CD14-positive monocyte (primary cell): Measurements from ENCODE around the gene INTS12. TPM values are rescaled to one million over a fixed set of nuclear protein-coding genes. Genes with fewer than 3 reads are reported as not detected.

Source experiments
- DNase-seq, 3 donors: peaks; one replicate each; pipeline ENCODE4 v3.0.0-alpha.2; 2011 to 2022
- H2AFZ ChIP-seq: 2 replicates; pipeline ENCODE4 v1.6.0; 2012; ENCODE audit warnings: mild to moderate bottlenecking, low read depth, low read length, inconsistent platforms; ENCODE audit not compliant: insufficient read depth, poor library complexity, severe bottlenecking
- H3K27ac ChIP-seq, 2 donors: 1 replicate in 1 of 2; 2 replicates in 1 of 2; pipeline ENCODE4 v1.5.1; 2012 to 2013; ENCODE audit warnings: low read length in 2 of 2, control low read depth in 1 of 2, inconsistent platforms in 1 of 2, low read depth in 1 of 2, mild to moderate bottlenecking in 1 of 2
- H3K27me3 ChIP-seq, 2 donors: one replicate each; pipeline versions ENCODE4 v1.6.0 to v1.6.1; 2011 to 2013; ENCODE audit warnings: low read length in 2 of 2; ENCODE audit not compliant: control insufficient read depth in 2 of 2, insufficient read depth in 2 of 2
- H3K36me3 ChIP-seq, 2 donors: replicated peaks in 1 of 2; 1 replicate in 1 of 2; 2 replicates in 1 of 2; pipeline versions ENCODE4 v1.5.1 to v1.6.1; 2012 to 2013; ENCODE audit warnings: low read length in 2 of 2, control low read depth in 1 of 2, inconsistent platforms in 1 of 2, mild to moderate bottlenecking in 1 of 2; ENCODE audit not compliant: insufficient read depth in 2 of 2, control insufficient read depth in 1 of 2
- H3K4me1 ChIP-seq, 2 donors: 1 replicate in 1 of 2; 2 replicates in 1 of 2; pipeline versions ENCODE4 v1.5.1 to v1.6.1; 2012 to 2013; ENCODE audit warnings: low read length in 2 of 2, control low read depth in 1 of 2, inconsistent platforms in 1 of 2, mild to moderate bottlenecking in 1 of 2, moderate library complexity in 1 of 2; ENCODE audit not compliant: insufficient read depth in 2 of 2, control insufficient read depth in 1 of 2
- H3K4me2 ChIP-seq: replicated peaks from 2 replicates; pipeline ENCODE3; 2012; ENCODE audit warnings: low read length, moderate library complexity, mild to moderate bottlenecking; ENCODE audit not compliant: poor library complexity, severe bottlenecking; ENCODE audit errors: extremely low read depth
- H3K4me3 ChIP-seq, 3 experiments: fragments of 200-600 bp in 1 of 3; sonication (generic) in 1 of 3; replicated peaks in 1 of 3; 1 replicate in 2 of 3; 2 replicates in 1 of 3; pipeline ENCODE4 v1.5.1; 2011 to 2013; ENCODE audit warnings: low read length in 3 of 3, mild to moderate bottlenecking in 3 of 3, control low read depth in 2 of 3, low read depth in 2 of 3, inconsistent platforms in 1 of 3, moderate library complexity in 1 of 3
- H3K79me2 ChIP-seq: 2 replicates; pipeline ENCODE4 v1.6.0; 2012; ENCODE audit warnings: mild to moderate bottlenecking, control low read depth, inconsistent platforms, low read length, moderate library complexity; ENCODE audit not compliant: insufficient read depth
- H3K9ac ChIP-seq: 2 replicates; pipeline ENCODE4 v1.6.0; 2017; ENCODE audit warnings: low read length, mild to moderate bottlenecking; ENCODE audit not compliant: insufficient read depth, poor library complexity, severe bottlenecking
- H3K9me3 ChIP-seq, 2 donors: replicated peaks in 1 of 2; 1 replicate in 1 of 2; 2 replicates in 1 of 2; pipeline versions ENCODE4 v1.5.1 to v1.6.1; 2012 to 2013; ENCODE audit warnings: low read length in 2 of 2, control low read depth in 1 of 2; ENCODE audit not compliant: control insufficient read depth in 1 of 2, insufficient read depth in 1 of 2
- H4K20me1 ChIP-seq: 2 replicates; pipeline ENCODE4 v1.6.0; 2012; ENCODE audit warnings: mild to moderate bottlenecking, low read length, control low read depth, moderate library complexity; ENCODE audit not compliant: insufficient read depth
- H3K27ac Mint-ChIP-seq, 7 donors: one replicate each; pipeline ENCODE4 v1.8.0; 2020; ENCODE audit warnings: mild to moderate bottlenecking in 7 of 7, mixed read lengths in 7 of 7, moderate library complexity in 6 of 7, inconsistent platforms in 2 of 7
- H3K27me3 Mint-ChIP-seq, 3 donors: one replicate each; pipeline ENCODE4 v1.8.0; 2021 to 2022; ENCODE audit warnings: low read depth in 3 of 3, mild to moderate bottlenecking in 3 of 3, mixed read lengths in 3 of 3, moderate library complexity in 3 of 3, inconsistent platforms in 1 of 3
- H3K36me3 Mint-ChIP-seq, 2 donors: one replicate each; pipeline ENCODE4 v1.8.0; 2020; ENCODE audit warnings: mixed read lengths in 2 of 2, inconsistent platforms in 1 of 2, mild to moderate bottlenecking in 1 of 2
- H3K4me1 Mint-ChIP-seq: one replicate; pipeline ENCODE4 v1.8.0; 2020; ENCODE audit warnings: mild to moderate bottlenecking, mixed read lengths
- H3K4me3 Mint-ChIP-seq, 2 donors: one replicate each; pipeline ENCODE4 v1.8.0; 2020; ENCODE audit warnings: mild to moderate bottlenecking in 2 of 2, mixed read lengths in 2 of 2, moderate library complexity in 1 of 2
- H3K9me3 Mint-ChIP-seq, 7 donors: one replicate each; pipeline ENCODE4 v1.8.0; 2020 to 2022; ENCODE audit warnings: mixed read lengths in 7 of 7, mild to moderate bottlenecking in 6 of 7, moderate library complexity in 6 of 7, inconsistent platforms in 2 of 7
- CTCF ChIP-seq: fragments of 200-600 bp; IDR thresholded peaks from one replicate; pipeline ENCODE4 v1.8.0; 2022; ENCODE audit warnings: antibody characterized with exemption, mild to moderate bottlenecking
- WGBS: methylation state at CpG from one replicate; pipeline ENCODE4 v1.1.5; 2013; ENCODE audit warnings: missing lambda C conversion rate; ENCODE audit not compliant: insufficient coverage; 5-methylcytosine and 5-hydroxymethylcytosine counted together
- intact Hi-C, 2 donors: fragments of 100-400 bp; cut with micrococcal nuclease; formaldehyde crosslinking; loops; one replicate each; pipeline versions ENCODE4 v1.15.0 to v1.15.1; 2023
- polyA plus RNA-seq, 3 donors: library from polyadenylated mRNA; depleted of rRNA in 1 of 3; unstranded in 2 of 3; stranded (reverse) in 1 of 3; fragments of 300-500 nt in 2 of 3; fragments of >200 nt in 1 of 3; fragmentation: Illumina TruSeq in 2 of 3; gene quantifications; 1 replicate in 2 of 3; 2 replicates in 1 of 3; pipeline ENCODE4 v1.2.3, GENCODE V29; 2012 to 2021

Gene INTS12
- polyA plus RNA-seq, 3 donors, result 12.0 to 22.9 (median 18.1) TPM

GRCh38 chr4:105671301-105671700 lies 37.2 kb downstream of the INTS12 start:
- Histone ChIP-seq H3K4me2 (no peak overlapping the region), H3K27ac (no peak overlapping the region), H3K4me3 (no peak overlapping the region), H3K4me1 (no peaks in the 10 kb centered on the region), H3K9ac (no peak overlapping the region), H2AFZ (no peak overlapping the region), H3K79me2 (no peaks in the 10 kb centered on the region), H3K27me3 (no peaks in the 10 kb centered on the region), H3K9me3 (no peaks in the 10 kb centered on the region), H3K36me3 (no peaks in the 10 kb centered on the region), H4K20me1 (no peaks in the 10 kb centered on the region)
- DNase-seq, result no peak
- intact Hi-C loops, result no loop called here
- H3K27ac Mint-ChIP-seq, result no peak overlapping the region
- H3K4me1 Mint-ChIP-seq, result no peaks in the 10 kb centered on the region
- WGBS, result no CpG with 5 or more reads among the region's 2 CpGs
- no peak for TF ChIP-seq CTCF
- H3K36me3 Mint-ChIP-seq, result no peaks in the 10 kb centered on the region
- no peak overlapping the region for H3K4me3 Mint-ChIP-seq
- no peaks in the 10 kb centered on the region for H3K9me3 Mint-ChIP-seq
- H3K27me3 Mint-ChIP-seq, result peaks cover 0 to 3% (median 1%) of the 10 kb centered on the region in 3 donors

- H3K27ac Mint-ChIP-seq, result no peak overlapping the region
- H3K4me1 Mint-ChIP-seq, result no peaks in the 10 kb centered on the region
- no peaks in the 10 kb centered on the region for H3K9me3 Mint-ChIP-seq
- peaks cover 0 to 3% (median 1%) of the 10 kb centered on the region in 3 donors for H3K27me3 Mint-ChIP-seq
- Histone ChIP-seq H2AFZ (no peak overlapping the region), H3K9me3 (no peaks in the 10 kb centered on the region), H4K20me1 (no peaks in the 10 kb centered on the region), H3K27ac (no peak overlapping the region), H3K79me2 (no peaks in the 10 kb centered on the region), H3K4me1 (no peaks in the 10 kb centered on the region), H3K4me3 (no peak overlapping the region), H3K36me3 (no peaks in the 10 kb centered on the region), H3K9ac (no peak overlapping the region), H3K27me3 (no peaks in the 10 kb centered on the region), H3K4me2 (no peak overlapping the region)
- no peak overlapping the region for H3K4me3 Mint-ChIP-seq
- no peaks in the 10 kb centered on the region for H3K36me3 Mint-ChIP-seq
- TF ChIP-seq CTCF, result no peak
- intact Hi-C loops, result no loop called here
- no peak for DNase-seq
These were observed 37.8 kb downstream of the INTS12 start for GRCh38 chr4:105670684-105671083.
